Endothelial cell of umbilical vein (primary cell): ENCODE data around the gene IQGAP1. TPM values are rescaled to one million over a fixed set of nuclear protein-coding genes. Genes with fewer than 3 reads are reported as not detected.

Source experiments
- BruUV-seq: library from RNA; stranded (reverse); fragments of 400-500 nt; replicated peaks from 2 replicates; lab custom pipeline; 2021; lab: Mats Ljungman, UMichigan
- CTCF ChIA-PET: fragments of 300-600, 350-600 bp; sonication (Branson Sonifier 250); formaldehyde crosslinking; loops from one replicate; lab custom pipeline; 2021; ENCODE audit warnings: antibody characterized with exemption, inconsistent platforms; lab: Charles Lee
- POLR2A ChIA-PET: fragments of 300-600, 350-600 bp; sonication (Branson Sonifier 250); formaldehyde crosslinking; loops from one replicate; lab custom pipeline; 2021; ENCODE audit warnings: antibody characterized with exemption, inconsistent platforms; lab: Charles Lee
- DNase-seq: peaks from one replicate; pipeline ENCODE4 v3.0.0-alpha.2; 2011; ENCODE audit warnings: low read depth, low spot score
- FAIRE-seq: peaks from 2 replicates; lab custom pipeline; 2011; peaks lifted over from hg19 to GRCh38; lab: Jason Lieb, UNC
- H2AFZ ChIP-seq: 2 replicates; pipeline ENCODE4 v1.6.0; 2012; ENCODE audit warnings: low read depth, low read length, control low read depth, inconsistent platforms
- H3K27ac ChIP-seq: 2 replicates; pipeline ENCODE4 v1.5.1; 2011; ENCODE audit warnings: low read depth, mild to moderate bottlenecking, control low read depth, low read length, moderate library complexity; ENCODE audit not compliant: insufficient read depth
- H3K27me3 ChIP-seq, 2 experiments: 2 replicates each; pipeline versions ENCODE4 v1.6.0 to v1.6.1; 2011; ENCODE audit warnings: low read length in 2 of 2, mixed read lengths in 1 of 2; ENCODE audit not compliant: control insufficient read depth in 2 of 2, insufficient read depth in 2 of 2
- H3K36me3 ChIP-seq, 2 experiments: 2 replicates in 1 of 2; 3 replicates in 1 of 2; pipeline ENCODE4 v1.5.1; 2011; ENCODE audit warnings: low read length in 2 of 2, mild to moderate bottlenecking in 1 of 2, moderate library complexity in 1 of 2; ENCODE audit not compliant: control insufficient read depth in 2 of 2, insufficient read depth in 2 of 2; ENCODE audit errors: extremely low read depth in 1 of 2
- H3K4me1 ChIP-seq: 3 replicates; pipeline ENCODE4 v1.5.1; 2011; ENCODE audit warnings: mild to moderate bottlenecking, low read length; ENCODE audit not compliant: control insufficient read depth, insufficient read depth; ENCODE audit errors: extremely low read depth
- H3K4me2 ChIP-seq: 2 replicates; pipeline ENCODE4 v1.6.1; 2011; ENCODE audit warnings: low read length, control low read depth, mixed read lengths; ENCODE audit not compliant: insufficient read depth
- H3K4me3 ChIP-seq, 3 experiments: fragments of 200-600 bp in 1 of 3; sonication (generic), shearing (Covaris generic) in 1 of 3; replicated peaks in 1 of 3; 2 replicates each; pipeline ENCODE4 v1.5.1; 2011 to 2016; ENCODE audit warnings: control low read depth in 3 of 3, low read length in 3 of 3, mild to moderate bottlenecking in 2 of 3, inconsistent platforms in 1 of 3, low read depth in 1 of 3, moderate library complexity in 1 of 3; ENCODE audit not compliant: insufficient read depth in 1 of 3
- H3K79me2 ChIP-seq: 2 replicates; pipeline ENCODE4 v1.6.0; 2012; ENCODE audit warnings: low read length, inconsistent platforms; ENCODE audit not compliant: control insufficient read depth, insufficient read depth
- H3K9ac ChIP-seq: replicated peaks from 2 replicates; pipeline ENCODE3; 2011; ENCODE audit warnings: low read length, control low read depth; ENCODE audit not compliant: insufficient read depth; ENCODE audit errors: extremely low read depth
- H3K9me1 ChIP-seq: replicated peaks from 3 replicates; pipeline ENCODE4 v1.6.0; 2011; ENCODE audit warnings: mild to moderate bottlenecking, low read length; ENCODE audit not compliant: control insufficient read depth, insufficient read depth; ENCODE audit errors: extremely low read depth
- H3K9me3 ChIP-seq: replicated peaks from 2 replicates; pipeline ENCODE4 v1.5.1; 2012; ENCODE audit warnings: low read length, inconsistent platforms; ENCODE audit not compliant: control insufficient read depth, insufficient read depth
- H4K20me1 ChIP-seq: replicated peaks from 2 replicates; pipeline ENCODE3; 2011; ENCODE audit warnings: mild to moderate bottlenecking, low read length; ENCODE audit not compliant: control insufficient read depth, insufficient read depth; ENCODE audit errors: extremely low read depth
- CTCF ChIP-seq, 2 donors: IDR thresholded peaks; 1 replicate in 1 of 2; 2 replicates in 1 of 2; pipeline ENCODE4 v1.5.1; 2011; ENCODE audit warnings: low read length in 2 of 2, mild to moderate bottlenecking in 2 of 2, moderate library complexity in 2 of 2, control low read depth in 1 of 2, inconsistent platforms in 1 of 2, low read depth in 1 of 2; ENCODE audit not compliant: insufficient read depth in 1 of 2; ENCODE audit errors: extremely low read depth in 1 of 2
- EZH2 ChIP-seq: IDR thresholded peaks from 2 replicates; pipeline ENCODE4 v1.6.1; 2012; ENCODE audit warnings: borderline replicate concordance, low read depth, mild to moderate bottlenecking, moderate library complexity, low read length, inconsistent platforms; ENCODE audit not compliant: severe bottlenecking
- FOS ChIP-seq: IDR thresholded peaks from 2 replicates; pipeline ENCODE4 v1.6.1; 2011; ENCODE audit warnings: mild to moderate bottlenecking, low read length, moderate library complexity, borderline replicate concordance; ENCODE audit not compliant: insufficient read depth
- GATA2 ChIP-seq: IDR thresholded peaks from 2 replicates; pipeline ENCODE4 v1.7.0; 2011; ENCODE audit warnings: low read depth, mild to moderate bottlenecking, moderate library complexity, mixed read lengths, low read length; ENCODE audit not compliant: insufficient read length, insufficient read depth
- JUN ChIP-seq: IDR thresholded peaks from 2 replicates; pipeline ENCODE4 v1.6.1; 2011; ENCODE audit warnings: borderline replicate concordance, low read depth; ENCODE audit not compliant: insufficient read length, insufficient read depth
- MAX ChIP-seq: IDR thresholded peaks from 2 replicates; pipeline ENCODE4 v1.6.1; 2011; ENCODE audit not compliant: insufficient read depth, insufficient read length
- MYC ChIP-seq: IDR thresholded peaks from one replicate; pipeline ENCODE4 v1.6.1; 2011; ENCODE audit warnings: mild to moderate bottlenecking, low read depth, low read length
- POLR2A ChIP-seq: IDR thresholded peaks from 2 replicates; pipeline ENCODE4 v1.6.1; 2012; ENCODE audit warnings: low read depth, mild to moderate bottlenecking, control low read depth, low read length
- POLR2AphosphoS5 ChIP-seq: IDR thresholded peaks from 2 replicates; pipeline ENCODE4 v1.6.1; 2012; ENCODE audit warnings: low read depth, mild to moderate bottlenecking, control low read depth, low read length, moderate library complexity; ENCODE audit not compliant: insufficient read depth
- dilution Hi-C: fragments of 300-500 bp; cut with MboI; formaldehyde crosslinking; loops from one replicate; pipeline ENCODE4 v1.15.0; 2019; ENCODE audit warnings: low sequenced_read_pairs; ENCODE audit not compliant: extremely low pct_ligation_motif_present
- intact Hi-C: fragments of 100-400 bp; cut with micrococcal nuclease; formaldehyde crosslinking; loops from one replicate; pipeline ENCODE4 v1.10.0; 2022
- polyA plus RNA-seq, 4 experiments: library from polyadenylated mRNA; depleted of rRNA in 3 of 4; stranded (reverse) in 3 of 4; unstranded in 1 of 4; fragments of >200 nt; gene quantifications; 2 replicates each; pipeline versions ENCODE4 v1.2.1 to v1.2.3, GENCODE V29; 2011 to 2012; ENCODE audit warnings: missing spikeins in 1 of 4
- total RNA-seq: library from RNA; stranded (reverse); gene quantifications from 2 replicates; pipeline ENCODE4 v1.2.3, GENCODE V29; 2021

Gene IQGAP1
- total and polyA plus RNA-seq, 2 donors (not counting 3 experiments of a cell fraction or from before 2014, with no cell fraction given) = 82.2 to 258 TPM

GRCh38 chr15:90421527-90421926 is 33.5 kb downstream of the IQGAP1 start:
- intact Hi-C loops (loop anchor here (2.0 kb wide), 1 partner anchor 19 kb away; no protein-coding TSS in a partner anchor), dilution Hi-C loops (no loop called here)
- no TSS peak for BruUV-seq
- no peaks in the 10 kb centered on the region for H3K27me3 ChIP-seq
- DNase-seq (no peak), FAIRE-seq (no peak)
- H3K9ac ChIP-seq = no peak overlapping the region
- H2AFZ ChIP-seq = no peak overlapping the region
- no peaks in the 10 kb centered on the region for H3K9me3 ChIP-seq
- H3K79me2 ChIP-seq = peaks cover 79% of the 10 kb centered on the region
- no peaks in the 10 kb centered on the region for H3K9me1 ChIP-seq
- H3K27ac ChIP-seq = no peak overlapping the region
- TF ChIP-seq JUN = no peak
- TF ChIP-seq POLR2AphosphoS5 = no peak
- TF ChIP-seq EZH2 = no peak
- no peak for TF ChIP-seq GATA2
- H4K20me1 ChIP-seq = peaks cover 2% of the 10 kb centered on the region
- ChIA-PET POLR2A (interaction anchor here (0.5 to 0.7 kb wide), 2 partner anchors 15 to 17 kb away, joined by 3 to 5 read pairs; no protein-coding TSS in a partner anchor), CTCF (interaction anchor here (0.9 to 3.2 kb wide), 4 partner anchors 8 to 59 kb away, joined by 3 to 13 read pairs (median 6); no protein-coding TSS in a partner anchor)
- H3K4me2 ChIP-seq = no peak overlapping the region
- peaks cover 43% of the 10 kb centered on the region for H3K4me1 ChIP-seq
- H3K36me3 ChIP-seq = peaks cover 0 to 2% of the 10 kb centered on the region in 2 experiments
- H3K4me3 ChIP-seq = no peak overlapping the region

GRCh38 chr15:90422043-90422442 is 34.0 kb downstream of the IQGAP1 start:
- FAIRE-seq = no peak
- dilution Hi-C loops (no loop called here), intact Hi-C loops (no loop called here)
- TF ChIP-seq MAX (no peak), EZH2 (no peak), MYC (no peak), FOS (no peak), POLR2A (no peak), POLR2AphosphoS5 (no peak), GATA2 (no peak), CTCF (IDR thresholded peaks at IDR 0.05; ENCODE audit: extremely low read depth in 1 of 2, insufficient read depth in 1 of 2, low read depth in 1 of 2, low read length in 2 of 2) (no peak), JUN (no peak)
- H3K9me1 ChIP-seq = no peaks in the 10 kb centered on the region
- POLR2A ChIA-PET = interaction anchor here (0.5 kb wide), 1 partner anchor 14 kb away, joined by 5 read pairs; no protein-coding TSS in a partner anchor
- no peaks in the 10 kb centered on the region for H3K27me3 ChIP-seq
- H3K9ac ChIP-seq = no peak overlapping the region
- H4K20me1 ChIP-seq = peaks cover 2% of the 10 kb centered on the region
- no peak for DNase-seq
- no peak overlapping the region for H3K4me3 ChIP-seq
- peaks cover 76% of the 10 kb centered on the region for H3K79me2 ChIP-seq
- CTCF ChIA-PET = interaction anchor here (0.9 to 3.2 kb wide), 4 partner anchors 9 to 60 kb away, joined by 3 to 13 read pairs (median 6); no protein-coding TSS in a partner anchor
- H3K27ac ChIP-seq = no peak overlapping the region
- no TSS peak for BruUV-seq
- no peak overlapping the region for H2AFZ ChIP-seq
- peaks cover 43% of the 10 kb centered on the region for H3K4me1 ChIP-seq
- no peaks in the 10 kb centered on the region for H3K9me3 ChIP-seq
- H3K36me3 ChIP-seq = peaks cover 0 to 2% of the 10 kb centered on the region in 2 experiments
- no peak overlapping the region for H3K4me2 ChIP-seq
